ENCODE measurements around the gene PSMB3.
"Not testable (repeated sequence)": the region's sequence is repeated elsewhere in the genome, so short reads cannot be mapped to it uniquely, and the experiment has no call there.

The PSMB3 gene

DNA sequence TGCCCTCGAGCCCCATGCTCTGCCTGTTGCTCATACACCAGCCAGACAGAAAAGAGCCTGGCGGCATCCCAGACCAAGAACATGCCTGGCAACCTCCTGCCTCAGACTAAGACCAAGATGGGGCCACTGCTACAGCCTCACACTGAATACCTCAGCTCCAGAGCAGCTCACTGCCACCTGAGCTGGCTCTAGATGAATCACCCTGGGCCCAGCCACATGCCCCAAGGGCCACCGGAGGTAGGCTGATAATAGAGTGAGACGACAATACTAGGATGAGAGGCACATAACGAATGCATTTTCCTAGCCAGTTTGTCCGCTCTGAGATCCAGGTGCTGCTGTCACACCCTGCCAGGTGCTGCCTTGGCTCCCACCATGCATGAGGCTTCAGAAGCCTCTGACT lies 33.8 kb downstream of the PSMB3 start:
- Histone ChIP-seq H3K4me3 (ENCODE audit: severe bottlenecking) (no peak overlapping the region), H3K4me1 (ENCODE audit: insufficient read depth, poor library complexity, severe bottlenecking) (no peaks in the 10 kb centered on the region), H3K36me3 (ENCODE audit: low read depth) (peaks cover 53% of the 10 kb centered on the region), H3K9me3 (ENCODE audit: severe bottlenecking) (no peaks in the 10 kb centered on the region), H3K27me3 (ENCODE audit: insufficient read depth, poor library complexity, severe bottlenecking) (no peaks in the 10 kb centered on the region), H3K27ac (ENCODE audit: poor library complexity, severe bottlenecking) (no peak overlapping the region)
- DNase-seq (ENCODE audit: low spot score) = no peak
- TF ChIP-seq, protein P1, sequence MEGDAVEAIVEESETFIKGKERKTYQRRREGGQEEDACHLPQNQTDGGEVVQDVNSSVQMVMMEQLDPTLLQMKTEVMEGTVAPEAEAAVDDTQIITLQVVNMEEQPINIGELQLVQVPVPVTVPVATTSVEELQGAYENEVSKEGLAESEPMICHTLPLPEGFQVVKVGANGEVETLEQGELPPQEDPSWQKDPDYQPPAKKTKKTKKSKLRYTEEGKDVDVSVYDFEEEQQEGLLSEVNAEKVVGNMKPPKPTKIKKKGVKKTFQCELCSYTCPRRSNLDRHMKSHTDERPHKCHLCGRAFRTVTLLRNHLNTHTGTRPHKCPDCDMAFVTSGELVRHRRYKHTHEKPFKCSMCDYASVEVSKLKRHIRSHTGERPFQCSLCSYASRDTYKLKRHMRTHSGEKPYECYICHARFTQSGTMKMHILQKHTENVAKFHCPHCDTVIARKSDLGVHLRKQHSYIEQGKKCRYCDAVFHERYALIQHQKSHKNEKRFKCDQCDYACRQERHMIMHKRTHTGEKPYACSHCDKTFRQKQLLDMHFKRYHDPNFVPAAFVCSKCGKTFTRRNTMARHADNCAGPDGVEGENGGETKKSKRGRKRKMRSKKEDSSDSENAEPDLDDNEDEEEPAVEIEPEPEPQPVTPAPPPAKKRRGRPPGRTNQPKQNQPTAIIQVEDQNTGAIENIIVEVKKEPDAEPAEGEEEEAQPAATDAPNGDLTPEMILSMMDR (IDR thresholded peaks at IDR 0.05; ENCODE audit: poor library complexity, severe bottlenecking) = no peak
- ATAC-seq (ENCODE audit: low read depth) = no peak

DNA sequence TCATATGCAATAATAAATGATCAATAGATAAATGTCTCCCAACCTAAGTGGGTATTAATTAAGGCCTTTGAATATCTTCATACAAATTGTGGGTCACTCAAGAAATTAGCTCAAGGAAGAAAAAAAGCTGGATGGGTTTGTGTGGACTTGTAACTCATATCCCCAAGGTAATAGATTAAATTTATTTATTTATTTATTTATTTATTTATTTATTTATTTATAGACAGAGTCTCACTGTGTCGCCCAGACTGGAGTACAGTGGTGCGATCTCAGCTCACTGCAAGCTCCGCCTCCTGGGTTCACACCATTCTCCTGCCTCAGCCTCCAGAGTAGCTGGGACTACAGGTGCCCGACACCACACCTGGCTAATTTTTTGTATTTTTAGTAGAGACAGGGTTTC lies 35.5 kb downstream of the PSMB3 start:
- not testable (repeated sequence) for DNase-seq (ENCODE audit: low spot score); H3K9me3 ChIP-seq (ENCODE audit: severe bottlenecking); H3K27me3 ChIP-seq (ENCODE audit: insufficient read depth, poor library complexity, severe bottlenecking); H3K4me1 ChIP-seq (ENCODE audit: insufficient read depth, poor library complexity, severe bottlenecking); ATAC-seq (ENCODE audit: low read depth); H3K4me3 ChIP-seq (ENCODE audit: severe bottlenecking); H3K27ac ChIP-seq (ENCODE audit: poor library complexity, severe bottlenecking)
- peaks cover 37% of the 10 kb centered on the region for H3K36me3 ChIP-seq (ENCODE audit: low read depth)

DNA sequence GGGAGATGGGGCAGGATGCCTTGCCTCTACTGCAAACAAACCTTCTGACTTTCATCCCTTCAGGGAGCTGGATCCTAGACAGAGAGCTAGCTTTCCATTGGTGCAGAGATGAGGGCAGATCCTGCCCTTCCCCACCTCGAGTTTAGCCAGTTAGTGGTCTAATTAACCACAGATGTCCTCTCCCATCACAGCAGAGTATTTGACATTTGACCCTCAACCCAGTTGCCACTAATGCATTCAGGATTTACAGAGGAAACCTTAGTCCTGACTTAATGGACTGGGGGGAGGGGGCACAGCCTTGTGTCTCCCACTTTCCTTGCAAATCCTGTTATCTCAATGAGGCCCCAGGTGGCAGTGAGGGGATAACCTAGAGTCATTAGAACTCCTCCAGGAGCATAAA lies 36.6 kb downstream of the PSMB3 start:
- Histone ChIP-seq H3K4me3 (ENCODE audit: severe bottlenecking) (no peak overlapping the region), H3K36me3 (ENCODE audit: low read depth) (peaks cover 30% of the 10 kb centered on the region), H3K27ac (ENCODE audit: poor library complexity, severe bottlenecking) (no peak overlapping the region), H3K4me1 (ENCODE audit: insufficient read depth, poor library complexity, severe bottlenecking) (no peaks in the 10 kb centered on the region), H3K9me3 (ENCODE audit: severe bottlenecking) (no peaks in the 10 kb centered on the region), H3K27me3 (ENCODE audit: insufficient read depth, poor library complexity, severe bottlenecking) (no peaks in the 10 kb centered on the region)
- no peak for DNase-seq (ENCODE audit: low spot score)
- TF ChIP-seq, protein P1 (IDR thresholded peaks at IDR 0.05; ENCODE audit: poor library complexity, severe bottlenecking) = no peak
- no peak for ATAC-seq (ENCODE audit: low read depth)

DNA sequence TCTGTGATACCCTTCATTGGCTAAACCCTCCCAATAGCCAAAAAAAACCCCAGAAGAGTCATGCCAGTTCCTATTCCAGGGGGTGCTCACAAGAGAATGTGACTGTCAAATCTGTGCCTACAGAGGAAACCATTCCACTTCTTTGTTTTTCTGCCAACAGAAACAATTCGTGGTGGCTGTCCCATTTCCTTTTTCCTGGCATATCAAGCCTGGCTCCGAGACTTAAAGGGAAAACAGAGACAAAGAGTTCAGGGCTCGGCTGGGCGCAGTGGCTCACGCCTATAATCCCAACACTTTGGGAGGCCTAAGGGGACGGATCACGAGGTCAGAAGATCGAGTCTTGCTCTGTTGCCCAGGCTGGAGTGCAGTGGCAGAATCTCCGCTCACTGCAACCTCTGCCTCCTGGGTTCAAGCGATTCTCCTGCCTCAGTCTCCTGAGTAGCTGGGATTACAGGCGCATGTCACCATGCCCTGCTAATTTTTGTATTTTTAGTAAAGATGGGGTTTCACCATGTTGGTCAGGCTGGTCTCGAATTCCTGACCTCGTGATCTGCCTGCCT lies 37.7 kb downstream of the PSMB3 start:
- not testable (repeated sequence) for H3K4me3 ChIP-seq (ENCODE audit: severe bottlenecking); ATAC-seq (ENCODE audit: low read depth); H3K9me3 ChIP-seq (ENCODE audit: severe bottlenecking); DNase-seq (ENCODE audit: low spot score); H3K4me1 ChIP-seq (ENCODE audit: insufficient read depth, poor library complexity, severe bottlenecking); H3K27ac ChIP-seq (ENCODE audit: poor library complexity, severe bottlenecking); H3K27me3 ChIP-seq (ENCODE audit: insufficient read depth, poor library complexity, severe bottlenecking)
- peaks cover 20% of the 10 kb centered on the region for H3K36me3 ChIP-seq (ENCODE audit: low read depth)

DNA sequence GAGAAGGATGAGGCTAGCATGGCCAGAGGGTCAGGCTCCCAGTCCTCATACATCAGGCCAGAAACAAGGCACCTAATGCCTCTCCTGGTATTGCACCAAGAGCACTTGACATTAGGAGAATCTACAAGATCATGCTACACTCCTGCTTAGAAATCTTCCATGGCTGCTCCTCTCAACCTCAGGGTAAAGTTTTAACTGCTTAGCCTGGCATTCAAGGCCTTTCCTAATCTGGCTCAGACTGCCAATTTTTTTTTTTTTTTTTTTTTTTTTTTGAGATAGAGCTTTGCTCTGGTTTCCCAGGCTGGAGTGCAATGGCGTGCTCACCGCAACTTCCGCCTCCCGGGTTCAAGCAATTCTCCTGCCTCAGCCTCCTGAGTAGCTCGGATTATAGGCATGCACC lies 38.6 kb downstream of the PSMB3 start:
- peaks cover 14% of the 10 kb centered on the region for H3K36me3 ChIP-seq (ENCODE audit: low read depth)
- TF ChIP-seq, protein P1 (IDR thresholded peaks at IDR 0.05; ENCODE audit: poor library complexity, severe bottlenecking) = no peak
- no peak overlapping the region for H3K4me3 ChIP-seq (ENCODE audit: severe bottlenecking)
- H3K27me3 ChIP-seq (ENCODE audit: insufficient read depth, poor library complexity, severe bottlenecking) = no peaks in the 10 kb centered on the region
- no peak overlapping the region for H3K27ac ChIP-seq (ENCODE audit: poor library complexity, severe bottlenecking)
- DNase-seq (ENCODE audit: low spot score) (no peak), ATAC-seq (ENCODE audit: low read depth) (no peak)
- H3K9me3 ChIP-seq (ENCODE audit: severe bottlenecking) = no peaks in the 10 kb centered on the region
- H3K4me1 ChIP-seq (ENCODE audit: insufficient read depth, poor library complexity, severe bottlenecking) = no peaks in the 10 kb centered on the region

DNA sequence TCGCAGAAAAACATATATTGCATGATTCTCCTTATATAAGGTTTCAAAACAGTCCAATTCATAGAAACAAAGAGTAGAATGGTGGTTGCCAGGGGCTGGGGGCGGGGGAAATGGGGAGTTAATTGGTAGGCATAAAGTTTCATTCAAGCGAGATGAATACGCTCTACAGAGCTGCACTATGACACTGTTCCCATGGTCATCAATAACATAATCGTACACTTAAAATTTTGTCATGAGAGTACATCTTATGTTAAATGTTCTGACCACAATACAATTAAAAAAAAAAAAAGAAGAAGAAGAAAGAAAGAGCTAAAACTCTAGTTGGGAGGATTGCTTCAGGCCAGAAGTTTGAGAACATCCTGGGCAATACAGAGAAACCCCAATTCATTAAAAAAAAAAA lies 41.7 kb downstream of the PSMB3 start:
- TF ChIP-seq, protein P1 (IDR thresholded peaks at IDR 0.05; ENCODE audit: poor library complexity, severe bottlenecking) = no peak
- ATAC-seq (ENCODE audit: low read depth) = no peak
- no peak for DNase-seq (ENCODE audit: low spot score)
- H3K4me3 ChIP-seq (ENCODE audit: severe bottlenecking) = no peak overlapping the region
- no peaks in the 10 kb centered on the region for H3K27me3 ChIP-seq (ENCODE audit: insufficient read depth, poor library complexity, severe bottlenecking)
- no peaks in the 10 kb centered on the region for H3K9me3 ChIP-seq (ENCODE audit: severe bottlenecking)
- H3K27ac ChIP-seq (ENCODE audit: poor library complexity, severe bottlenecking) = no peak overlapping the region
- peaks cover 4% of the 10 kb centered on the region for H3K4me1 ChIP-seq (ENCODE audit: insufficient read depth, poor library complexity, severe bottlenecking)
- peaks cover 18% of the 10 kb centered on the region for H3K36me3 ChIP-seq (ENCODE audit: low read depth)

Data from RWPE2 (cell line).